ENCODE measurements around the gene THAP4. TPM values are rescaled to one million over a fixed set of nuclear protein-coding genes. Genes with fewer than 3 reads are reported as not detected.

THAP4 gene
- total and polyA plus RNA-seq, 2 of the 13 experiments (the other 11 are each of a cell fraction or from before 2014, with no cell fraction given), result 59.7 to 75.7 TPM

DNA sequence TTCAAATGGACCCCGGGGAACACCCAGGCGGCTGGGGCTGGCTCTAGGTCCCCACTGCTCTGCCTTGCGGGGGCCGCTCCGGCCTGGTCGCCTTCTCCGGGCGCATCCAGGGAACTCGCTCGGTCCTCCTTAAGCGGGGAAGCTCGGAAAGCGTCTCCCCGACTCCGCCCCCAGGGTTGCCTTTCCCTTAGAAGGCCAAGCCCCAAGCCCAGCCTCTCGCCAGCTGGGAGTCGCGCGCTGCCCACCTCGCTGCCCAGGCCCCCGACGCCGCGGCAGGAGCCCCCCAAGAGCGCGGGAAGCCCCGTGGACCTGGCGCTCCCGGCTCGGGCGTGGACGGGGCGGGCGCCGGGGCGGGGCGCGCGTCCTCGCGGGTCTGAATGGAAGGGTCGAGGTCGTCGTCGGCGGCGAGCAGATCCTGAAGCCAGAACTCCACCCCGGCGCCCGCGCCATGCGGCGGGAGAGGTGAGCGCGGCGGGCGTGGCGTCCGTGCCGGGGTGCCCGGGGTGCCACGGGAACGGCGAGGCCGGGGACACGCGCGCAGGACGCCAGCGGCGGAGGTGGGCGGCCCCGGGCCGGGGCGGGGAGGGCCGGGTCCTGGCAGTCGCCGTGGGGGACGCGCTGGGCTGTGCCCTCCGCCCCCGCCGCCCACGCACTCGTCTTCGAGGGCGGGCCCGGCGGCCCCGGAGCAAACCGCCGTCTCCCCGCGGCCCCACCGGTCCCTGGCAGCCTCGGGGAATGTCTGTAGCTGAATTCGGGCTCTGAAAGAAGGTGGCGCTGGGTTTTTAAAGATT lies 78.2 kb downstream of the THAP4 start, which contains the start of gene BOK (continued):
- no peak for TF ChIP-seq CBX2 (IDR thresholded peaks at IDR 0.05; ENCODE audit: low read depth, low read length)
- no peak for TF ChIP-seq CBX2 (CRISPR knock-in tag; IDR thresholded peaks at IDR 0.05; ENCODE audit: low read depth)
- TF ChIP-seq GATAD2A (CRISPR knock-in tag; IDR thresholded peaks at IDR 0.05), result peak; percentile 33; the same call in 1 of the 2 replicates
- peak; percentile 5 for TF ChIP-seq RAD21 (CRISPR knock-in tag; IDR thresholded peaks at IDR 0.05)
- TF ChIP-seq, protein P1, sequence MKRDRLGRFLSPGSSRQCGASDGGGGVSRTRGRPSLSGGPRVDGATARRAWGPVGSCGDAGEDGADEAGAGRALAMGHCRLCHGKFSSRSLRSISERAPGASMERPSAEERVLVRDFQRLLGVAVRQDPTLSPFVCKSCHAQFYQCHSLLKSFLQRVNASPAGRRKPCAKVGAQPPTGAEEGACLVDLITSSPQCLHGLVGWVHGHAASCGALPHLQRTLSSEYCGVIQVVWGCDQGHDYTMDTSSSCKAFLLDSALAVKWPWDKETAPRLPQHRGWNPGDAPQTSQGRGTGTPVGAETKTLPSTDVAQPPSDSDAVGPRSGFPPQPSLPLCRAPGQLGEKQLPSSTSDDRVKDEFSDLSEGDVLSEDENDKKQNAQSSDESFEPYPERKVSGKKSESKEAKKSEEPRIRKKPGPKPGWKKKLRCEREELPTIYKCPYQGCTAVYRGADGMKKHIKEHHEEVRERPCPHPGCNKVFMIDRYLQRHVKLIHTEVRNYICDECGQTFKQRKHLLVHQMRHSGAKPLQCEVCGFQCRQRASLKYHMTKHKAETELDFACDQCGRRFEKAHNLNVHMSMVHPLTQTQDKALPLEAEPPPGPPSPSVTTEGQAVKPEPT (CRISPR knock-in tag; IDR thresholded peaks at IDR 0.05; ENCODE audit: low read depth), result peak; percentile 100
- TF ChIP-seq, protein P2, sequence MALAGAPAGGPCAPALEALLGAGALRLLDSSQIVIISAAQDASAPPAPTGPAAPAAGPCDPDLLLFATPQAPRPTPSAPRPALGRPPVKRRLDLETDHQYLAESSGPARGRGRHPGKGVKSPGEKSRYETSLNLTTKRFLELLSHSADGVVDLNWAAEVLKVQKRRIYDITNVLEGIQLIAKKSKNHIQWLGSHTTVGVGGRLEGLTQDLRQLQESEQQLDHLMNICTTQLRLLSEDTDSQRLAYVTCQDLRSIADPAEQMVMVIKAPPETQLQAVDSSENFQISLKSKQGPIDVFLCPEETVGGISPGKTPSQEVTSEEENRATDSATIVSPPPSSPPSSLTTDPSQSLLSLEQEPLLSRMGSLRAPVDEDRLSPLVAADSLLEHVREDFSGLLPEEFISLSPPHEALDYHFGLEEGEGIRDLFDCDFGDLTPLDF (CRISPR knock-in tag; IDR thresholded peaks at IDR 0.05), result peak; percentile 53; the same call in 1 of the 2 replicates
- TF ChIP-seq, protein P3, sequence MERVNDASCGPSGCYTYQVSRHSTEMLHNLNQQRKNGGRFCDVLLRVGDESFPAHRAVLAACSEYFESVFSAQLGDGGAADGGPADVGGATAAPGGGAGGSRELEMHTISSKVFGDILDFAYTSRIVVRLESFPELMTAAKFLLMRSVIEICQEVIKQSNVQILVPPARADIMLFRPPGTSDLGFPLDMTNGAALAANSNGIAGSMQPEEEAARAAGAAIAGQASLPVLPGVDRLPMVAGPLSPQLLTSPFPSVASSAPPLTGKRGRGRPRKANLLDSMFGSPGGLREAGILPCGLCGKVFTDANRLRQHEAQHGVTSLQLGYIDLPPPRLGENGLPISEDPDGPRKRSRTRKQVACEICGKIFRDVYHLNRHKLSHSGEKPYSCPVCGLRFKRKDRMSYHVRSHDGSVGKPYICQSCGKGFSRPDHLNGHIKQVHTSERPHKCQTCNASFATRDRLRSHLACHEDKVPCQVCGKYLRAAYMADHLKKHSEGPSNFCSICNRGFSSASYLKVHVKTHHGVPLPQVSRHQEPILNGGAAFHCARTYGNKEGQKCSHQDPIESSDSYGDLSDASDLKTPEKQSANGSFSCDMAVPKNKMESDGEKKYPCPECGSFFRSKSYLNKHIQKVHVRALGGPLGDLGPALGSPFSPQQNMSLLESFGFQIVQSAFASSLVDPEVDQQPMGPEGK (CRISPR knock-in tag; IDR thresholded peaks at IDR 0.05), result peak; percentile 53
- peak; percentile 15; the same call in 1 of the 2 replicates for TF ChIP-seq NR2C2 (CRISPR knock-in tag; IDR thresholded peaks at IDR 0.05; ENCODE audit: borderline replicate concordance)
- TF ChIP-seq, protein P4, sequence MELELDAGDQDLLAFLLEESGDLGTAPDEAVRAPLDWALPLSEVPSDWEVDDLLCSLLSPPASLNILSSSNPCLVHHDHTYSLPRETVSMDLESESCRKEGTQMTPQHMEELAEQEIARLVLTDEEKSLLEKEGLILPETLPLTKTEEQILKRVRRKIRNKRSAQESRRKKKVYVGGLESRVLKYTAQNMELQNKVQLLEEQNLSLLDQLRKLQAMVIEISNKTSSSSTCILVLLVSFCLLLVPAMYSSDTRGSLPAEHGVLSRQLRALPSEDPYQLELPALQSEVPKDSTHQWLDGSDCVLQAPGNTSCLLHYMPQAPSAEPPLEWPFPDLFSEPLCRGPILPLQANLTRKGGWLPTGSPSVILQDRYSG (CRISPR knock-in tag; IDR thresholded peaks at IDR 0.05), result 0 out of 2 replicates have a peak, but pooled peaks have one; percentile 34
- peak; percentile 67 for TF ChIP-seq PHF8 (CRISPR knock-in tag; IDR thresholded peaks at IDR 0.05)
- TF ChIP-seq, protein P5, sequence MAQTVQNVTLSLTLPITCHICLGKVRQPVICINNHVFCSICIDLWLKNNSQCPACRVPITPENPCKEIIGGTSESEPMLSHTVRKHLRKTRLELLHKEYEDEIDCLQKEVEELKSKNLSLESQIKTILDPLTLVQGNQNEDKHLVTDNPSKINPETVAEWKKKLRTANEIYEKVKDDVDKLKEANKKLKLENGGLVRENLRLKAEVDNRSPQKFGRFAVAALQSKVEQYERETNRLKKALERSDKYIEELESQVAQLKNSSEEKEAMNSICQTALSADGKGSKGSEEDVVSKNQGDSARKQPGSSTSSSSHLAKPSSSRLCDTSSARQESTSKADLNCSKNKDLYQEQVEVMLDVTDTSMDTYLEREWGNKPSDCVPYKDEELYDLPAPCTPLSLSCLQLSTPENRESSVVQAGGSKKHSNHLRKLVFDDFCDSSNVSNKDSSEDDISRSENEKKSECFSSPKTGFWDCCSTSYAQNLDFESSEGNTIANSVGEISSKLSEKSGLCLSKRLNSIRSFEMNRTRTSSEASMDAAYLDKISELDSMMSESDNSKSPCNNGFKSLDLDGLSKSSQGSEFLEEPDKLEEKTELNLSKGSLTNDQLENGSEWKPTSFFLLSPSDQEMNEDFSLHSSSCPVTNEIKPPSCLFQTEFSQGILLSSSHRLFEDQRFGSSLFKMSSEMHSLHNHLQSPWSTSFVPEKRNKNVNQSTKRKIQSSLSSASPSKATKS (CRISPR knock-in tag; IDR thresholded peaks at IDR 0.05), result no peak; the same call in 1 of the 2 replicates
- TF ChIP-seq SRF (IDR thresholded peaks at IDR 0.05; ENCODE audit: low read depth, low read length), result peak; percentile 84
- TF ChIP-seq ZNF75D (CRISPR knock-in tag; IDR thresholded peaks at IDR 0.05; ENCODE audit: borderline replicate concordance), result no peak
- 0 out of 2 replicates have a peak, but pooled peaks have one; percentile 55 for TF ChIP-seq ARHGAP35 (CRISPR knock-in tag; IDR thresholded peaks at IDR 0.05; ENCODE audit: borderline replicate concordance)
- 0 out of 2 replicates have a peak, but pooled peaks have one; percentile 28 for TF ChIP-seq HMG20B (CRISPR knock-in tag; conservative IDR thresholded peaks at IDR 0.05)
- TF ChIP-seq, protein P6, sequence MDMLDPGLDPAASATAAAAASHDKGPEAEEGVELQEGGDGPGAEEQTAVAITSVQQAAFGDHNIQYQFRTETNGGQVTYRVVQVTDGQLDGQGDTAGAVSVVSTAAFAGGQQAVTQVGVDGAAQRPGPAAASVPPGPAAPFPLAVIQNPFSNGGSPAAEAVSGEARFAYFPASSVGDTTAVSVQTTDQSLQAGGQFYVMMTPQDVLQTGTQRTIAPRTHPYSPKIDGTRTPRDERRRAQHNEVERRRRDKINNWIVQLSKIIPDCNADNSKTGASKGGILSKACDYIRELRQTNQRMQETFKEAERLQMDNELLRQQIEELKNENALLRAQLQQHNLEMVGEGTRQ (IDR thresholded peaks at IDR 0.05; ENCODE audit: low read depth, low read length), result no peak
- TF ChIP-seq, protein P6 (CRISPR knock-in tag; IDR thresholded peaks at IDR 0.05; ENCODE audit: borderline replicate concordance), result no peak; the same call in 1 of the 2 replicates
- TF ChIP-seq ZMAT3 (CRISPR knock-in tag; conservative IDR thresholded peaks at IDR 0.05), result peak; percentile 71; the same call in 1 of the 2 replicates
